NB4 (cell line): ENCODE measurements around the gene CAND2.

Experiments
- POLR2A ChIP-seq: IDR thresholded peaks from 2 replicates; pipeline ENCODE4 v1.6.1; 2011; ENCODE audit warnings: mild to moderate bottlenecking; ENCODE audit not compliant: insufficient read length; ENCODE audit errors: extremely low read depth
- TF ChIP-seq, protein P1 (sequence below): IDR thresholded peaks from one replicate; pipeline ENCODE4 v1.5.1; 2012; ENCODE audit warnings: low read depth, low read length

DNA sequence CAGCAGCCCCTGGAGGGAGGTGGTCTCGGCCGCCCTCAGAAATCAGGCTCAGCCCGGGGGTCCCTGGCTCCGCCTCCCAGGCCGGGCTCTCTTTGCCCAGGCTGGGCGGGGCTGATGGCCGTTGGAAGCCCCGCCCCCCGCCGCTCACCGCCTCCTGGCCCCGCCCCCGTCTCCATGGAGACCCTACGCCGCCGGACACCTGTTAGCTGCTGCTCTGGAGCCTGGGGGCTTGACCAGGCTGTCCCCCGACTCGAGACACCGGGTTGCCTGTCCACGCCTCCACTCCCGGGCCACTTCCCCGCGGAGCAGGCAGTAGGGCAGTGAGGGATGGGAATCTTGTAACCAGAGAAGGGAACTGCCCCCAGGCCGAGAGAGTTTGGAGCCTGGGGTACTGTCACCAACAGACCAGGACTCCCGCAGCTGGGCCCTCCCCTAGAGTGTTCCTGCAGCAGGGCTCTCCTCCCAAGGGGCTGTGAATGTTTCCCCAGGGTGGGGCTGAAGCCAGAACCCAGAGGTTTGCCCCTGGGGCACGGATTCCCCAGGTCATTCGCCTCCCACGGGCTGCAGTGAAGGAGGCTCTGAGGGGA, 72.6 kb downstream of the CAND2 start:
- TF ChIP-seq, protein P1, sequence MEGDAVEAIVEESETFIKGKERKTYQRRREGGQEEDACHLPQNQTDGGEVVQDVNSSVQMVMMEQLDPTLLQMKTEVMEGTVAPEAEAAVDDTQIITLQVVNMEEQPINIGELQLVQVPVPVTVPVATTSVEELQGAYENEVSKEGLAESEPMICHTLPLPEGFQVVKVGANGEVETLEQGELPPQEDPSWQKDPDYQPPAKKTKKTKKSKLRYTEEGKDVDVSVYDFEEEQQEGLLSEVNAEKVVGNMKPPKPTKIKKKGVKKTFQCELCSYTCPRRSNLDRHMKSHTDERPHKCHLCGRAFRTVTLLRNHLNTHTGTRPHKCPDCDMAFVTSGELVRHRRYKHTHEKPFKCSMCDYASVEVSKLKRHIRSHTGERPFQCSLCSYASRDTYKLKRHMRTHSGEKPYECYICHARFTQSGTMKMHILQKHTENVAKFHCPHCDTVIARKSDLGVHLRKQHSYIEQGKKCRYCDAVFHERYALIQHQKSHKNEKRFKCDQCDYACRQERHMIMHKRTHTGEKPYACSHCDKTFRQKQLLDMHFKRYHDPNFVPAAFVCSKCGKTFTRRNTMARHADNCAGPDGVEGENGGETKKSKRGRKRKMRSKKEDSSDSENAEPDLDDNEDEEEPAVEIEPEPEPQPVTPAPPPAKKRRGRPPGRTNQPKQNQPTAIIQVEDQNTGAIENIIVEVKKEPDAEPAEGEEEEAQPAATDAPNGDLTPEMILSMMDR, result no peak
- no peak for TF ChIP-seq POLR2A
